ENCODE measurements around the gene CIDEB.

GRCh38 chr14:24325963-24326362 lies 18.2 kb upstream of the CIDEB start:
- no peak for TF ChIP-seq CTCF (IDR thresholded peaks at IDR 0.05)
- no peak for TF ChIP-seq POLR2A (IDR thresholded peaks at IDR 0.05)

All from heart left ventricle (tissue), 13 donors.